Caki2 (cell line): ENCODE results near the gene ELFN2. TPM values are rescaled to one million over a fixed set of nuclear protein-coding genes. Genes with fewer than 3 reads are reported as not detected.
"Not testable (repeated sequence)": the region's sequence is repeated elsewhere in the genome, so short reads cannot be mapped to it uniquely, and the experiment has no call there.

Experiments
- DNase-seq: peaks from one replicate; pipeline ENCODE4 v3.0.0-alpha.2; 2015; ENCODE audit warnings: low read depth
- in situ Hi-C: cut with HindIII; loops from 2 replicates; pipeline ENCODE4 v1.10.0; 2016; ENCODE audit warnings: low sequenced_read_pairs, low pct_unique_long_range_greater_than_20kb, mixed read lengths
- total RNA-seq: library from RNA; depleted of rRNA; stranded (reverse); fragments of >200 nt; shearing (Covaris generic); gene quantifications from 2 replicates; pipeline ENCODE4 v1.2.3, GENCODE V29; 2014; ENCODE audit warnings: low replicate concordance

The ELFN2 gene
- total RNA-seq, 1 experiment from 2014 or later = 10.2 TPM

GRCh38 chr22:37401401-37402183 lies 25.7 kb downstream of the ELFN2 start:
- in situ Hi-C loops = no loop called here
- no peak for DNase-seq

DNA sequence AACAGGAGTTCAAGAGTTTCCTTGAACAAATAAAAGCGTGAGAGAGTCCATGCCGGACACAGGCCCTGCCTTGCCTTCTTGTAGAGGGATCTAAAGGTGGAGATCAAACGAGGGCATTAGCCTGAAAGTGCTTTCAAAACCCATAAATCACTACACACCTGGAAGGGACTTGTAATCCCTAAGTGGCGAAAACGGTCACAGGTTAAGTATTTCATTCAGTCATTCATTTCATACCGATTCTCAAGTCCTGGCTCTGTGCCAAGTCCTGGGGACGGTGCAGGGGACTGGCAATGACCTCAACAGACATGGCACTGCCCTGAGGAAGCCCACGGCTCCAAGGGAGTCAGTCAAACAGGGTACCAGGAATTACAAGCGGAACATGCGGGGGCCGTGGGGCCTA lies 26.6 kb downstream of the ELFN2 start:
- no peak for DNase-seq
- in situ Hi-C loops = no loop called here

GRCh38 chr22:37399457-37399856 lies 27.8 kb downstream of the ELFN2 start:
- DNase-seq = not testable (repeated sequence)
- in situ Hi-C loops = loop anchor here (10.0 kb wide), 1 partner anchor 75 kb away; no protein-coding TSS in a partner anchor

DNA sequence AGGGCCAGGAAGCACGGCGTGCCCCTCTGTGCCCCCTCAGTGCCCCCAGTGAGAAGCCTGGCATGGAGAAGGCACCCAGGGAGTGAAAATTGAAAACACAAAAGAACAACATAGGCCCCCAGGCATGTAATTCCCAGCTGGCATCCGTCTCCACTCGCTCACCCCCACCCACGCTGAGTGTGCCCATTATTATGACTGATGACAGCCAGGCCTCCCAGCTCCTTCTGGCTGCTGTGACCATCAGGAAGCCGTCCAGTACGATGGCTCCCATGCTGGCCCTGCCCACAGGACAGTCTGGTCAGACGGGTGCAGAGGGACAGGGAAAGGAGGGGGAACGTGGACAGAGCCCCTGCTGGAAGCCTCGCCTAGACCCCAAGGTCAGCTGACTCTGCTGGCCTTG lies 30.1 kb downstream of the ELFN2 start:
- no peak for DNase-seq
- in situ Hi-C loops = loop anchor here (10.0 kb wide), 1 partner anchor 72 kb away; no protein-coding TSS in a partner anchor

DNA sequence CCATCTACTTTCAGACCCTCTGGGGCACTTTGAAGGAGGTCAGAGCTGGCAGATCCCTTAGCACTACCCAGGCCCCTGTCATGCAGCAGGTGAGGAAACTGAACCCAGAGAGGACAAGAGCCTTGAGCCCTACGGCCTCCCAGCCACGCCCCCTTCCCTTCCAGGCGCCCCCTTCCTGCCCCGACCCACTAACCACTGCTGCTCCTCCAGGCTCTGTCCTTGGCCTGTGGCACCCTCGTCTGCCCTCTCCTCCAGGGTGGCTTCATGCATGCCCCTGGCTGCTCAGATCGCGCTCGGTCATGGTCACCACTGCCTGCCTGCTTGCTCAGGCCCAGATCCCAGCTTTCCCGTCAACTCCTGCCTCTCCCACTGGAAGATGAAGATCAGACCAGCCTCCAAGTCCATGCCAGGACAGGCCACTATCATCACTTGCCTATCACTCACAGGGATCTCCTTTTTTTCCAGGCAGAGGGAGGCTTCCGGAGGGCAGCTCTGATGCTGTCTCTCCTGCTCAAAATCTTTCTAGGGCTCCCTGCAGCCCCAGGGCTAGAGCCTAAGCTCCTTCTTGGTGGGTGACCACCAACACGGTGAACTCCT lies 30.7 kb downstream of the ELFN2 start:
- in situ Hi-C loops = loop anchor here (10.0 kb wide), 1 partner anchor 72 kb away; no protein-coding TSS in a partner anchor
- DNase-seq = no peak

- in situ Hi-C loops = loop anchor here (10.0 kb wide), 1 partner anchor 70 kb away; no protein-coding TSS in a partner anchor
- no peak for DNase-seq
These were observed 32.9 kb downstream of the ELFN2 start for GRCh38 chr22:37394341-37394740.

- in situ Hi-C loops = loop anchor here (10.0 kb wide), 1 partner anchor 69 kb away; no protein-coding TSS in a partner anchor
These were observed 33.5 kb downstream of the ELFN2 start for GRCh38 chr22:37393746-37394145.

GRCh38 chr22:37392721-37393328 lies 34.5 kb downstream of the ELFN2 start:
- in situ Hi-C loops = loop anchor here (10.0 kb wide), 1 partner anchor 68 kb away; no protein-coding TSS in a partner anchor

More at GRCh38 chr22:37393746-37394145, 33.5 kb downstream of the ELFN2 start:
- DNase-seq = no peak

GRCh38 chr22:37391702-37392101 lies 35.6 kb downstream of the ELFN2 start:
- DNase-seq = no peak
- in situ Hi-C loops = loop anchor here (10.0 kb wide), 1 partner anchor 67 kb away; no protein-coding TSS in a partner anchor

More at GRCh38 chr22:37392721-37393328, 34.5 kb downstream of the ELFN2 start:
- DNase-seq = no peak

DNA sequence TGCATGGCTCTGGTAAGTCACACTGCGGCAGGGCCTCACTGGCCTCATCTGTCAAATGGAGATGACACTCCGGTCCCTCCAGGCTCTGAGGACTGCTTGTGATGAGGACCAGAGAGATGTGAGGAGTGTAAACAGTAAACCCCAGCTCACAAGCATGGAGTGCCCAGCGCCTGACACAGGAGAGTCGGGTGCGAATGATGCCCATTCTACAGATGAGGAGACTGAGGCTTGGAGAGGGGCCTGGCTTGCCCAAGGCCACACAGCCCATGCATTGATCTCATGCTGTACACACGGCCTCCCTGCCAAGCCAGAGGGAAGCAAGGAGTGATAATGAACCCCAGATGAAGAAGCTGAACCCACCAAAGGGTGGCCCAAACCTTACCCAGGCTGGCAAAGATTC lies 37.2 kb downstream of the ELFN2 start:
- in situ Hi-C loops = loop anchor here (10.0 kb wide), 1 partner anchor 65 kb away; no protein-coding TSS in a partner anchor
- DNase-seq = no peak

- in situ Hi-C loops = no loop called here
- DNase-seq = no peak
These were observed 38.7 kb downstream of the ELFN2 start for GRCh38 chr22:37388538-37388937.

DNA sequence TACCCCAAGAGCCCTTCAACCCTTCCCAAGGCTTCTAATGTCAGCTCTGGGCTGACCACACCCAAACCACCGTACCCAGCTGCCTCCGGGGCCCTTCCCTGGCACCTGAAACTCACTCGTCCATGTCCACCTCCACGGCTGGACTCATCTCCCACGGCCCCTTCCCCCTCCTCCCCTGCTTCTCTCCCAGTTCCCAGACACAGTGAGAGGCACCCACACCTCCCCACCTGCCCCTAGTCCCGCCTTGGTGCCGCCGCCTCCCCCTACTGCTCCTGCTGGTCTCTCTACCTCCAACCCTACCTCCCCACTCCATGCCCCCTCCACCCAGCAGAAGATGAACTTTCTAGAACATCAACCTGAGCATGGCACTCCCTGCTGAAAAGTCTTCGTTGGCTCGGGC lies 39.5 kb downstream of the ELFN2 start:
- DNase-seq = no peak
- in situ Hi-C loops = no loop called here

DNA sequence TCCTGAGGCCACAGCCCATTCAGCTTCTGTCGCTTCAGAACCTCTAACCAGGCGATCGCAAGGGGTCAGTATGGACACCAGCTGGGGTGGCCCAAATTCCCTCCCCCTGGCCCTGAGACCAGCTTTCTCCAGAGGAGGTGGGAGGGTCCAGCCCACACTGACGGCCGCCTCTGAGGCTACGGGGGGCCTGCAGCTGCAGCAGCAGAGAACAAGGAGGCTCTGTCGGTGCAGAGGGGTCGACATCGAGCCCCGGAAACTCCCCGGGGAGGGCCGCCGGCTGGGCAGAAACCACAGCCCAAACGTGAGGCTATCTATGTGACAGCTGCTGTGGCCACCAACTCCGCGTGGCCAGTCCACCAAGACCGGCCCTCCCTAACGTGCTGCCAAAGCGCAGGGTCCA lies 40.8 kb downstream of the ELFN2 start:
- in situ Hi-C loops = no loop called here
- DNase-seq = no peak

GRCh38 chr22:37384691-37385090 lies 42.6 kb downstream of the ELFN2 start:
- no peak for DNase-seq
- in situ Hi-C loops = no loop called here

DNA sequence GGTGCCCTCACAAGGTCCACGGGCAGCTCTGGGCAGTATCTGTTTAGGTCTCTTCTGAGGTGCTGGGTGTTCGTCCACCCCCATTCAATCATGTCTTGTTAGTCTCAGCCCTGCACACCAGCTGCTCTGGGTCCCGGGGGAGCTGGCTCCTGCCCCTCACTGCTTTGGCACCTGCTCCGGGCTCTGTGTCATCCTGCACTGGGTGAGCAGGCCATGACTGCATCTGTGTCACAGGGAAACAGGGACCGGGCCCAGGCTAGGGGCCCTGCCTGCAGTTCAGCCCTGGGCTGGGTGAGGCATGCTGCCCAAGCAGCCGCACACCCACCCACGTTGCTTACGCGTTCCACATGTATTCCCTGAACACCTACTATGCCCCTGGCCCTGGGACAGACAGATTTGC lies 43.9 kb downstream of the ELFN2 start:
- in situ Hi-C loops = no loop called here
- no peak for DNase-seq

DNA sequence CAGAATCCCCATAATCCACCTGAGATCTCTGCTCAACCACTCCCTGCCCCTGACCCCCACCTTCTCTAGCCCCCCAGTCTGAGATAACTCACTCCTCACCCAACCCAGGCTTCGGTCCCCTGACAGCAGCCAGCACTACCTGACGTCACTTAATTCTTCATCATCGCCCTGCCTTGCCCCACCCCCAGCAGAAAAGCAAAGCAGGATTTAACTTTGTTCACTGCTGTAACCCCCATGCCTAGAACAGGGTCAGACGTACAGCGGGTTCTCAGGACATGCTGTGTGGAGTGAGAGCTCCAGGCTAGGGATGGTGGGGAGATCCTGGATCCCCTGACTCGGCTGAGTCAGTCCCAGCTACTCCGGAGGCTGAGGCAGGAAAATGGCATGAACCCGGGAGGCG lies 45.8 kb downstream of the ELFN2 start:
- no peak for DNase-seq
- in situ Hi-C loops = no loop called here

- DNase-seq = no peak
- in situ Hi-C loops = no loop called here
These were observed 47.6 kb downstream of the ELFN2 start for GRCh38 chr22:37379722-37380121.

DNA sequence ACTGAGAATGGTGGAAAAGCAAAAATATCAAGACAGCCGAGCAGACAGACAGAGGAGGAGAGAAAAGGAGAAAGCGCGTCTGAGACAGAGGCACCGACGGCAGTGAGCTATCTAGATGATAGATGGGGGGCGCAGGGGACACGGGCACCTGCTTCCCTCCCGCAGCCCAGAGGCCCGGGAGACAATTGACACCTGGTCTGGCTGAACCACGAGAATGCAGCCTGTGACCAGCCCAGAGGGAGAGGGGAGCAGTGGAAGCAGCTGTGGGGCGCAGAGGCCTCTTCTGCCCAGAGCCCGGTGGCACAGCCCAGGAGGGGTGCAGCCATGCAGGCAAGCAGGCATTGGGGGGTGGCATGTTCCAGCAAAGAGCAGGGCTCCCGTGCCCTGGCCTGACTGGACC lies 48.2 kb downstream of the ELFN2 start:
- in situ Hi-C loops = no loop called here
- DNase-seq = no peak

DNA sequence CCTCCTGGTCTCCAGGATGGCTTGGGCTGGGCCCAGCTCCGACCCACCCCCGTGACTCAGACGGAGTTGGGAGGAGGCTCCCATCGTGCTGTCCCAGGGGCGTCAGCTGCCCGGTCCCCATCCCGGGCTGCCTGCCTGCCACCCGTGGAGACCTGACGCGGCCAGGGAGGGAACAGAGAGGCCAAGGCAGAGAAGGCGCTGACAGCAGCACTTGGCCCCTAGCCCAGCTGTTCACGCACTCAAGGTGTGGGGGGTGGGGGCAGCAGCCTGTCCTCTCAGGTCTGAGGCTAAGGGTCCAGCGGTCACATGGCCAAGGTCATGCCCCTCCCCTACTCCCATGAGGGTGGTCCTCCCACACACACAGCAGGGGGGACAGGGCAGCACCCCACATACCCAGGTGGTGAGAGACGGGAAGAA lies 48.6 kb downstream of the ELFN2 start:
- DNase-seq = peak; percentile 19
- in situ Hi-C loops = no loop called here
